Stimulated activated CD8-positive, alpha-beta memory T cell treated with anti-CD3 and anti-CD28 coated beads, Interleukin-7, amount 100 ng/mL, for 1 hour (primary cell): ENCODE measurements around the gene C15orf62.

Source experiments
- DNase-seq, 2 donors: peaks; one replicate each; pipeline ENCODE4 v3.0.0-alpha.2; 2020; ENCODE audit warnings: low read depth in 2 of 2

Gene C15orf62

GRCh38 chr15:40769274-40770146 is at the start of gene C15orf62:
Gene C15orf62 (plus strand): TSS chr15:40769980. CDS start chr15:40770496, 516 bp downstream.
- no peak for DNase-seq

- no peak for DNase-seq
These were observed 48.1 kb upstream of the C15orf62 start for GRCh38 chr15:40721701-40722100.

GRCh38 chr15:40722354-40722753 is 47.4 kb upstream of the C15orf62 start:
- no peak for DNase-seq

GRCh38 chr15:40722934-40723333 is 46.8 kb upstream of the C15orf62 start:
- DNase-seq, result no peak

- no peak for DNase-seq
These were observed 45.9 kb upstream of the C15orf62 start for GRCh38 chr15:40723919-40724318.

GRCh38 chr15:40731034-40731433 is 38.7 kb upstream of the C15orf62 start:
- DNase-seq, result no peak

GRCh38 chr15:40736575-40736974 is 33.2 kb upstream of the C15orf62 start:
- DNase-seq, result no peak

GRCh38 chr15:40737048-40737447 is 32.7 kb upstream of the C15orf62 start:
- no peak for DNase-seq

- DNase-seq, result no peak
These were observed 30.7 kb upstream of the C15orf62 start for GRCh38 chr15:40739047-40739446.

- DNase-seq, result no peak
These were observed 29.9 kb upstream of the C15orf62 start for GRCh38 chr15:40739854-40740253.

GRCh38 chr15:40743485-40743901 is 26.3 kb upstream of the C15orf62 start:
- no peak for DNase-seq

- peak in 1 of 2 donors; percentile 26 for DNase-seq
These were observed 25.6 kb upstream of the C15orf62 start for GRCh38 chr15:40743921-40744814.

- DNase-seq, result no peak
These were observed 25.0 kb upstream of the C15orf62 start for GRCh38 chr15:40744815-40745152.

- DNase-seq, result no peak
These were observed 22.8 kb upstream of the C15orf62 start for GRCh38 chr15:40746916-40747418.

- DNase-seq, result no peak
These were observed 21.8 kb upstream of the C15orf62 start for GRCh38 chr15:40747685-40748631.

GRCh38 chr15:40749151-40749630 is 20.6 kb upstream of the C15orf62 start:
- DNase-seq, result no peak

- DNase-seq, result no peak
These were observed 18.9 kb upstream of the C15orf62 start for GRCh38 chr15:40750885-40751284.

GRCh38 chr15:40751745-40752144 is 18.0 kb upstream of the C15orf62 start:
- no peak for DNase-seq

- DNase-seq, result no peak
These were observed 15.3 kb upstream of the C15orf62 start for GRCh38 chr15:40754574-40754882.

- peak; percentile 85 to 87 for DNase-seq
These were observed 14.6 kb upstream of the C15orf62 start, which contains the start of gene RMDN3 for GRCh38 chr15:40754883-40755811. Gene RMDN3 (minus strand): TSS chr15:40755254. CDS start chr15:40754783, 471 bp downstream.
